ENCODE results near the gene C6orf136. TPM values are rescaled to one million over a fixed set of nuclear protein-coding genes. Genes with fewer than 3 reads are reported as not detected.

The C6orf136 gene
- total and polyA plus RNA-seq, 4 donors, result 5.1 to 26.0 (median 13.3) TPM

- 12 to 13% methylated on average over 30 to 31 of the region's 31 CpGs for WGBS, 2 donors
- ATAC-seq (ENCODE audit: insufficient read depth, low FRiP score) (peak; percentile 72), DNase-seq (peak; percentile 76 to 86 (median 80))
- TF ChIP-seq, protein P1, sequence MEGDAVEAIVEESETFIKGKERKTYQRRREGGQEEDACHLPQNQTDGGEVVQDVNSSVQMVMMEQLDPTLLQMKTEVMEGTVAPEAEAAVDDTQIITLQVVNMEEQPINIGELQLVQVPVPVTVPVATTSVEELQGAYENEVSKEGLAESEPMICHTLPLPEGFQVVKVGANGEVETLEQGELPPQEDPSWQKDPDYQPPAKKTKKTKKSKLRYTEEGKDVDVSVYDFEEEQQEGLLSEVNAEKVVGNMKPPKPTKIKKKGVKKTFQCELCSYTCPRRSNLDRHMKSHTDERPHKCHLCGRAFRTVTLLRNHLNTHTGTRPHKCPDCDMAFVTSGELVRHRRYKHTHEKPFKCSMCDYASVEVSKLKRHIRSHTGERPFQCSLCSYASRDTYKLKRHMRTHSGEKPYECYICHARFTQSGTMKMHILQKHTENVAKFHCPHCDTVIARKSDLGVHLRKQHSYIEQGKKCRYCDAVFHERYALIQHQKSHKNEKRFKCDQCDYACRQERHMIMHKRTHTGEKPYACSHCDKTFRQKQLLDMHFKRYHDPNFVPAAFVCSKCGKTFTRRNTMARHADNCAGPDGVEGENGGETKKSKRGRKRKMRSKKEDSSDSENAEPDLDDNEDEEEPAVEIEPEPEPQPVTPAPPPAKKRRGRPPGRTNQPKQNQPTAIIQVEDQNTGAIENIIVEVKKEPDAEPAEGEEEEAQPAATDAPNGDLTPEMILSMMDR (IDR thresholded peaks at IDR 0.05; ENCODE audit: control extremely low read depth, extremely low read depth), result peak; percentile 99
- Histone ChIP-seq H3K27me3 (ENCODE audit: control insufficient read depth in 3 of 3, insufficient read depth in 3 of 3, low read length in 2 of 3) (no peaks in the 10 kb centered on the region), H3K4me1 (ENCODE audit: control insufficient read depth in 5 of 5, insufficient read depth in 5 of 5, low read length in 5 of 5) (peaks cover 0 to 27% (median 5%) of the 10 kb centered on the region in 5 donors), H3K4me3 (peak overlapping the region; percentile 10), H3K27ac (ENCODE audit: low read depth in 1 of 2, low read length in 1 of 2) (no peak overlapping the region), H3K36me3 (ENCODE audit: control insufficient read depth in 4 of 4, insufficient read depth in 4 of 4, low read length in 4 of 4) (peaks cover 13 to 24% (median 15%) of the 10 kb centered on the region in 4 donors), H3K9me3 (ENCODE audit: control insufficient read depth in 4 of 4, insufficient read depth in 3 of 4, low read length in 3 of 4) (no peaks in the 10 kb centered on the region), H3K9ac (ENCODE audit: insufficient read depth in 1 of 2, low read length in 2 of 2) (no peak overlapping the region)
Measured at GRCh38 chr6:30678964-30679726, 32.2 kb downstream of the C6orf136 start.

- WGBS, 2 donors, result 71 to 79% methylated on average over 7 of the region's 7 CpGs
- ATAC-seq (ENCODE audit: insufficient read depth, low FRiP score) (no peak), DNase-seq (no peak)
- TF ChIP-seq, protein P1 (IDR thresholded peaks at IDR 0.05; ENCODE audit: control extremely low read depth, extremely low read depth), result no peak
- Histone ChIP-seq H3K27me3 (ENCODE audit: control insufficient read depth in 3 of 3, insufficient read depth in 3 of 3, low read length in 2 of 3) (no peaks in the 10 kb centered on the region), H3K4me3 (peak overlapping the region; percentile 18), H3K9ac (ENCODE audit: insufficient read depth in 1 of 2, low read length in 2 of 2) (no peak overlapping the region), H3K36me3 (ENCODE audit: control insufficient read depth in 4 of 4, insufficient read depth in 4 of 4, low read length in 4 of 4) (peaks cover 13 to 26% (median 16%) of the 10 kb centered on the region in 4 donors), H3K9me3 (ENCODE audit: control insufficient read depth in 4 of 4, insufficient read depth in 3 of 4, low read length in 3 of 4) (no peaks in the 10 kb centered on the region), H3K27ac (ENCODE audit: low read depth in 1 of 2, low read length in 1 of 2) (peak overlapping the region in 1 of 2 donors; percentile 55), H3K4me1 (ENCODE audit: control insufficient read depth in 5 of 5, insufficient read depth in 5 of 5, low read length in 5 of 5) (peaks cover 0 to 33% (median 5%) of the 10 kb centered on the region in 5 donors)
Measured at GRCh38 chr6:30679765-30680535, 33.0 kb downstream of the C6orf136 start.

DNA sequence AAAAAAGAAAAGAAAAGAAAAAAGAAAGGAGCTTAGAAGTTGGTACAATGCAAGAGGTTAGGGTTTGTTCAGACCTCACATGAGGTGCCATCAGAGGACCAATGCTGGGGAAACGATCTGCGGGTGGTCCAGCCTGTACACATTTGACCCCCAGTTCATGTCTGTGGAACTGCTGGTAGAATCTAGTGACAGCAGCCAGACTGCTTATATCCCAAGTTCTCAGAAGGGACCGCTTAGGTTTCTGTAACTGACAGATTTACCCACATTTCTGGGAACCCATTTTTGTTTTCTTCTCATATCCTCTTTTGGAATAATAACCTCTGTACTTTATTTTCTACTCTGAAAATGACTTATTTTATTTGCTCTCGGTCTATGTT lies 34.8 kb downstream of the C6orf136 start:
- TF ChIP-seq, protein P1 (IDR thresholded peaks at IDR 0.05; ENCODE audit: control extremely low read depth, extremely low read depth), result no peak
- DNase-seq (no peak), ATAC-seq (ENCODE audit: insufficient read depth, low FRiP score) (no peak)
- Histone ChIP-seq H3K27me3 (ENCODE audit: control insufficient read depth in 3 of 3, insufficient read depth in 3 of 3, low read length in 2 of 3) (no peaks in the 10 kb centered on the region), H3K36me3 (ENCODE audit: control insufficient read depth in 4 of 4, insufficient read depth in 4 of 4, low read length in 4 of 4) (peaks cover 5 to 22% (median 16%) of the 10 kb centered on the region in 4 donors), H3K9ac (ENCODE audit: insufficient read depth in 1 of 2, low read length in 2 of 2) (peak overlapping the region in 1 of 2 donors; percentile 7), H3K27ac (ENCODE audit: low read depth in 1 of 2, low read length in 1 of 2) (peak overlapping the region; percentile 80 to 91), H3K4me1 (ENCODE audit: control insufficient read depth in 5 of 5, insufficient read depth in 5 of 5, low read length in 5 of 5) (peaks cover 0 to 46% (median 9%) of the 10 kb centered on the region in 5 donors), H3K4me3 (peak overlapping the region; percentile 66), H3K9me3 (ENCODE audit: control insufficient read depth in 4 of 4, insufficient read depth in 3 of 4, low read length in 3 of 4) (no peaks in the 10 kb centered on the region)
- WGBS, 2 donors, result 29 to 41% methylated on average over 4 of the region's 4 CpGs

Measured in lung (tissue), 12 donors.